NCI-H510A (cell line): ENCODE data around the gene ITGB3.
"Not testable (repeated sequence)": the region's sequence is repeated elsewhere in the genome, so short reads cannot be mapped to it uniquely, and the experiment has no call there.

Source experiments
- DNase-seq: peaks from one replicate; lab custom pipeline; 2025; lab: John Stamatoyannopoulos, UW

ITGB3 gene

DNA sequence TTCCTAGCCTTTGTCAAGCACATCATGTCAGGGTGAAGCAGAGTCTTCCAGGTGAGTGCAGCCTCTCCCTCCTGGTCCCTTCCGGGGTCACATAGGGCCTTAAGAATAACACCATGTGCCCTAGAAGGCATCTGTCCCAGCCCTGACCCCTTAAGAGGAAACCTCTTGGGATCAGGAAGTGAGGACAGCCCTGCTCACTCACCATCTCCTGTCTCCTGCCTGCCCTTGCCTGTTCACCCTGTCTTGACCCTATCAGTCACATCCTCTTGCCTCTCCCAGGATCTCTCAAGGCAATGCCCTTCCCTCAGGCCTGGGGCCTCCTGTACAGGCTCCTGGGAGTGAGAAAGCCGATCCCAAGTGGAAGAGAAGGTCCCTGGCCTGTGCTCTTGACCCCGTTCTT is 30.6 kb upstream of the ITGB3 start:
- DNase-seq = no peak

DNA sequence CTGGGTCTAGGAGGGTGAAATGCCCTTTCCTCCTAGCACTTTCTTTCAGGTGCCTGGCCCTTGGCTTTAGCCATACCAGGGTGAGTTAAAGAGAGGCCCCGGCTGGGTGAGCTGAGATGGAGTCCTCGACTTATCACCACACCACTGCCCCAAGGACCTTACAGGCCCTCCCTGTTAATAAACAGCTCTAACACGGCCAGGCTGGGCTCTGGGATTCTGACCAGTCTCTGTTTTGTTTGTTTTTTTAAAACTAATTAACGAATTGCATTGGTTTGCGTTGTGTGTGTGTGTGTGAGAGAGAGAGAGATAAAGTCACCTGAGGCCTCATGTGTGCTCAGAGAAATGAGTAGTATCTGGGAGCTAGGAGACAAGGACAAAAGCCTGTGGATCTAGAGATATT is 30.2 kb upstream of the ITGB3 start:
- no peak for DNase-seq

DNA sequence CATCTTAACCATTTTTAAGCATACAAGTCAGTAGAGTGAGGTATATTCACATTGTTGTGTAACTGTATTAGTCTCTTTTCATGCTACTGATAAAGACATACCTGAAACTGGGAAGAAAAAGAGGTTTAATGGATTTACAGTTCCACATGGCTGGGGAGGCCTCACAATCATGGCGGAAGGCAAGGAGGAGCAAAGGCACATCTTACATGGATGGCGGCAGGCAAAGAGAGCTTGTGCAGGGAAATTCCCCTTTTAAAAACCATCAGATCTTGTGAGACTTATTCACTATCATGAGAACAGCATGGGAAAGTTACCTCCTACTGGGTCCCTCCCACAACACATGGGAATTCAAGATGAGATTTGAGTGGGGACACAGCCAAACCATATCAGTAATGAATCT is 29.6 kb upstream of the ITGB3 start:
- not testable (repeated sequence) for DNase-seq

GRCh38 chr17:47224966-47225365 is 28.7 kb upstream of the ITGB3 start:
- DNase-seq = no peak

DNA sequence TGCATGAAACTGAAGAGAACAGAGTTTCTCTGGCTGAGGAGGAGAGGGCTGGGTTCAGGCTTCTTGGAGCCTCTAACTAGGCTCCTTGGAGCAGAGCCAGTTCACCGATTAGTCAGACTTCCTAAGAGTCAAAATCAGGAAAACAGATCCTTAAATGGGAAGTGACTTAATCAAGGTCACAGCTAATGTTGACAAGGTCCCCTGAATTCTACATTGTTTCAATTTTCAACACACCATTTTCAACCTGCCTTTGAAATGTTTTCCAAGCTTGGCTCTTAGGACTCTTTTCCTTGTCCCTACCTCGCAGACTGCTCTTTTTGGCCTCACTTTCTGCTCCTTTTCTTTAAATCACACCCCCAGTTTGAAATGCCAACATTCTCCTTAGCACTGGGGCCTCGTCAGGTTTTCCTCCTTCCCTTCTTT is 28.2 kb upstream of the ITGB3 start:
- no peak for DNase-seq

DNA sequence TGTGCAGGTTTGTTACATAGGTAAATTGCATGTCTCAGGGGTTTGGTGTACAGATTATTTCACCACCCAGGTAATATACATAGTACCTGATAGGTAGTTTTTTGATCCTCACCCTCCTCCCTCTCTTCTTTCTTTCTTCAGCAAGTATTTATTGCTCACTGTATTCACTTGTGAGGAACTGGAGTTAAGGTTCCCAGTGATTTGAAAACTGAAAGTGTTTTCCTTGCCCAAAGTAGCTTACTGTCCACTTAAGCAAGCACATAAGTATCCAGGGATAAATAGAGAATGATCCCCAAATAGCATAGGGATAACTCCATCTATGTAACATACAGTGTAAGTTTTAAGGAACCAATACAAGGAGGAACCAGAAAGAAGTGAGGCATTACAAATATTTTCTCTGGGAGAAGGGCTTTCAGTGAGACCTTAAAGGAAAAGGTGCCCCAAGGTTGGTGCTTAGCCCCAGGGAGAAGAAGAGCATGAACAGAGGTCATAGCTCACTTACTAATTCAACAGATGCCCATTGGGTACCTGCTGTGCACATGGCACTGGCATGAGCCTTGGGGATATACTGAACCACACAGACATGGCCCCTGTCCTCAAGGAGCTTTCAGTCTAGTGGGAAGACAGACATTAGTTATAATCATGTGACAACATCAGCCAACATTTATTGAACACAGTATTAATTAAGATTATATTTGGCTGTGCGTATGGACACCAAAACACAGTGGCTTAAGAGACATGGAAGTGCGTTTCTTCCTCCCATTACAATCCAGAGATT is 27.5 kb upstream of the ITGB3 start:
- no peak for DNase-seq

DNA sequence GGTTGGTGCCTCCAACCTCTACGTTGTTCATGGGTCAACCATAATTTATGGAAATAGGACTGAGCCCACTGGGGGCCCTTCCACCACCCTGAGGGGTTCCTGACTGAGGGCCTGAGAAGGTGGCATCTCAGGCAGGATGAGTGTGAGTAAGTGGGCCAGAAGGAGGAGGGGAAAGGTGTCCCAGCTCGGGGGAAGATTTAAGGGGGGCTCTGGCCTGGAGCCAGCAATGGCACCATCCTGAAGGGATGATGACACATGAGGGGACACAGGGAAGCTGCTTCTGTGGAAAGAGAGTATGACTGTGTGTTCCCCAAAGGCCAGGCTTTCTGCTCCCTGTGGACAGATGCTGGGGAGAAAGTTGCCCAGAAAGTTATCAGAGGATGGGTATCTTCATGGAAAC is 25.8 kb upstream of the ITGB3 start:
- DNase-seq = no peak

GRCh38 chr17:47229535-47230443 is 23.8 kb upstream of the ITGB3 start:
- peak; percentile 48 for DNase-seq

DNA sequence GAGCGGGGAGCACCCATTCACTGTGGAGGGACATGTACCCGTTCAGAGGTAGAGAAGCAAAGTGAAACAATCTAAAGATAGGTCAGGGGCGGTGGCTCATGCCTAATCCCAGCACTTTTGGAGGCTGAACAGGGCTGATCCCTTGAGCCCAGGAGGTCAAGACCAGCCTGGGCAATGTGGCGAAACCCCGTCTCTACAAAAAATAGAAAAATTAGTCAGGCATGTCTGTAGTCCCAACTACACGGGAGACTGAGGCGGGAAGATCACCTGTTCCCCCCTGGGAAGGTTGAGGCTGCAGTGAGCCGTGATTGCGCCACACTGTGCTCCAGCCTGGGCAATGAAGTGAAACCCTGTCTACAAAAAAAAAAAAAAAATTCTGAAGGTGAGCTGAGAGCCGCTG is 22.8 kb upstream of the ITGB3 start:
- DNase-seq = no peak

DNA sequence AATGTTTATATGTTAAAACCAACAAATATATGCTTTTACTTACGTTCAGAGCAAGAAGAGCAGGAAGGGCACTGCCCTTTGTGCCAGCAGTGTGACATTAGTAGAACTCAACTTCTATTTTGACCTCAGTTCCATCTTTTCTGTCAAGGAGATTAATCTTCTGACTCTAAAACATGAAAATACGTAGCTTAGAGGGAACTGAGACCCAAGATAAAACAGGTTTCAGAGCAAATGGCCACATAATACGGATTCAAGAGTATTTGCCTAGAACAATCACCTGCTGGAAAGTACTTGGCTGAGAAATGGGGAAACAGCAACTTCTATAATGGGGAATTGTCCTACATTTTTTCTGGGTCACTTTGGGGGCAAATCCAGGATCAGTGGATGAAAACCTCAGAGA is 22.3 kb upstream of the ITGB3 start:
- no peak for DNase-seq

DNA sequence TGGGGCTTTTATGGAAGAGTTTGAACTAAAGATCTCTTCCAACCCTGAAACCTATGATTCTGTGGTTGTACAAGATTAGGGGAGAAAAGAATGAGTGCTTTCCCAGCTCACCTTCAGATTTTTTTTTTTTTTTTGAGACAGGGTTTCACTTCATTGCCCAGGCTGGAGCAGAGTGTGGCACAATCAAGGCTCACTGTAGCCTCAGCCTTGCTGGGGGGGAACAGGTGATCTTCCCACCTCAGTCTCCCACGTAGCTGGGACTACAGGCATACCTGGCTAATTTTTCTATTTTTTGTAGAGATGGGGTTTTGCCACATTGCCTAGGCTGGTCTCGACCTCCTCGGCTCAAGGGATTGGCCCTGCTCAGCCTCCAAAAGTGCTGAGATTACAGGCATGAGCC is 21.8 kb upstream of the ITGB3 start:
- DNase-seq = no peak

DNA sequence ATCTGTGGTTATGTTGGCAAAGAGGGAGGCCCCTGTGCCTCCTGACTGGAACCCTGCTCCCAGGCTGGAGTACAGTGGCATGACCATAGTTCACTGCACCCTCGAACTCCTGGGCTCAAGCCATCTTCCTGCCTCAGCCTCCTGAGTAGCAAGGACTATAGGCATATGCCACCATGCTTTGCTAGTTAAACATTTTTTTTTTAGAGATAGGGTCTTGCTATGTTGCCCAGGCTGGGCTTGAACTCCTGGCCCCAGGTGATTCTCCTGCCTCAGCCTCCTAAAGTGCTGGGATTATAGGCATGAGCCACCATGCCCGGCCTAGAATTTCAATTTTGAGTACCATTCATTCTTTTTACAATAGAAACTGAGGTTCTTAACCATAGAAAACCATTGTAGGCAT is 21.2 kb upstream of the ITGB3 start:
- no peak for DNase-seq

DNA sequence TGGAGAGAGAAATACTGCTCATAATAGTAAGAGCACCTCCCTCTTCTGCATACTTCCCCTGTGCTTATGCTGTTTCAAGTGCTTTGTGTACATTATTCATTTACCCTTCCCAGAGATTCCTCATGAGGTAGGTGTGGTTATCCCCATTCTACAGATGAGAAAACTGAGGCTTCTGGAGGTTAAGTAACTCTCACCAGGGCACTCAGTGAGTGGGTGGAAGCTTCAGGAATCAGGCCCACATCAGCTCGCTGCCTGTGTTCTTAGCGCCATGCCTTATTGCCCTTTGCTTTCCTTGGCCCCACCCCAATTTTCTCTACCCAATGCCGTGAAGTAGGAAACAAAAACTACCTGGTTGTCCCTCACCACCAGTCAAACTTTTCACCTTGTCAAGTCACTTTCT is 18.1 kb upstream of the ITGB3 start:
- no peak for DNase-seq

DNA sequence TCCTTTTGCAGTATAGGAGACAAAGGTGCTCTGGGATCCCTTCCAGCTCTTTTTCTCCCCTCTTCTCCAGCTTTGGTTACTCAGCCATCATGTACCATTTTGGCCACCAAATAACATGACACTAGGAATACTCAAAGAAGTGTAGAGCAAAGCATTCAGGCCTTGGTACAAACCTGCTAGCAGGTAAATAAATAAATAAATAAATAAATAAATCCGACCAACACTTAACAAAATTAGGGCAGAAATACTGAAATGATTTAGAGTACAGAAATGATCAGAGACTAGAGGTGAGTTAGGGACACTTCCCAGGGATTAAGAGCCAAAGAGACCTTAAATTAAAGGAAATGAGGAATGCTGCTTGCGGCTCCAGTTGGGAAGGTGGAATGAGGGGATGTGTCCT is 17.7 kb upstream of the ITGB3 start:
- no peak for DNase-seq

DNA sequence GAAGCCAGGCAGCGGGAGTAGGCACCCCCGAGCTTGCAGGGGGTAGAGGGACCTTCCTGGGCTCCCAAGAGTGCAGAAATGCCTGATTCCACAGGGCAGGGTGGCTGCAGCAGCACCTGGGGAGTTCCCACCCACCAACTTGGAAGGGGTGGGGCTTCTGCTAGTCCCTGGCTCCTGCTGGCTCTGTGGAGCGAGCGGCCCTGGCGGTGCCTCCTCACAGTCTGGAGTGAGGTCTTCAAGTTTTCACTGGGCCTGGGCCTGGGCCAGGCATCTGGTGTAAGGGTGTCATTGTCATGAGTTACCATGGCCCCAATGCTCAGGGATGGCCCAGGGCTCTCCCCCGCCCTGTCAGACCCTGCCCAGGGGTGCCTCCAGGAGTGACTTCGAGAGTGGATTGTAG is 15.8 kb upstream of the ITGB3 start:
- DNase-seq = no peak

DNA sequence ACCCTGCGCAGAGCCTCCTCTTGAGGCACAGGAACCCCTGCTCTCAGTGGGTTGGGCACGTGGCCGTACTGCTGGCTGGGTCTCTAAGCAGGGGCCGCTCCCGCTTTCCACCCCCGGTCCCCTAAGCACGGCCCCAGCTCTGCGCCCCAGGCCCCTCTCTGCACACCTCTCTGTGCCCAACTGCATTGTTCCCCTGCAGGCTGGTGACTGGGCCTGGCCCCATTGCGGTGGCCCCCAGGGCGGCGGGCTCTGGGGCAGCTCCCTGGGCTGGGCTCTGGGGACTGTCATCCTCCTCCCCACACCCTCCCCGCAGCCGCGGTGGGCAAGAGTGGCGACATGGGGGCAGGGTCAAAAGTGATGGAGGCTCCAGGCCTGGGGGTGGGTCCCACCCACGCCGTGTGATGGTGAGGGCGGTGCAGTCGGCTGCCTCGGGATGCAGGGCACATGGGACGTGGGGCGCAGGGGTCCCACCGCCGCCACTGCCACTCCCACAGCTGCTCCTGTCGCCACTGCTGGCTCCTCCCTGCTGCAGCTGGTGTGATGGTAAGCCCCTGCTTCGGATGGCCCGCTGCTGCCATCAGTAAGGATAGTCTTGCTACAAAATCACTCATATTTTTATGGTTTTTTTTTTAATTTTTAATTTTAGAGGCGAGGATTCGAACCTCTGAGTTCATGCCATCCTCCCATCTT is 15.2 kb upstream of the ITGB3 start:
- DNase-seq = no peak

GRCh38 chr17:47239619-47239966 is 14.0 kb upstream of the ITGB3 start:
- no peak for DNase-seq

- DNase-seq = no peak
These were observed 13.5 kb upstream of the ITGB3 start for GRCh38 chr17:47239967-47240651.

DNA sequence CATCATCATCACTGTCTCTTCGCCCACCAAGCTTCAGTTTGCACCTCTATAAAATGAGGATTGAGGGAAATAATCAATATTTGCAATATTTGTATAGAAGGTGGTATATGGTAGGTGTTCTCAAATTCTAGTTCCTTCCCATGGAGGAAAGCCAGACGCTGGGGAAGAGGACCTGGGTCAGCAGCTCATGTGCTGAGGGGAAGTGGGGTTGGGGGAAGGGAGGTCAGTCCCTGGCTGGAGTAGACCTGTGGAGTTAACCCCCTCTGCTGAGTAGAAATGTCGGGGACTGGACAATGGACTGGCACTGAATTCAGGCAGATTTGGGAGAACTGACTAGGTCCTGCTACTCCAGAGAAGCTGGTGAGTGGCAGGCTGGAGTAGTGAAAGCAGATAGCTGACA is 12.8 kb upstream of the ITGB3 start:
- no peak for DNase-seq

DNA sequence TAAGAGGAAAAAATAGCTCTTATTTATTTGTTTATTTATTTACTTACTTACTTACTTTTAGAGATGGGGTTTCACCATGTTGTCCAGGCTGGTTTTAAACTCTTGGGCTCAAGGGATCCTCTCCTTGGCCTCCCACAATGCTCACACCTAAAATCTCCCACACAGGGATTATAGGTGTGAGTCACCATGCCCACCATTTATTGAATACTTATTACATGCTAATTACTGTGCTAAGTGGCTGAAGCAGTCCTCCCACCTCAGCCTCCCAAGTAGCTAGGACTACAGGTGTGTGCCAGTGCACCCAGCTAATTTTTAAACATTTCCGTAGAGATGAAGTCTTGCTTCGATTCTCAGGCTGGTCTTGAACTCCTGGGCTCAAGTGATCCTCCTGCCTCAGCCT is 11.0 kb upstream of the ITGB3 start:
- DNase-seq = no peak

DNA sequence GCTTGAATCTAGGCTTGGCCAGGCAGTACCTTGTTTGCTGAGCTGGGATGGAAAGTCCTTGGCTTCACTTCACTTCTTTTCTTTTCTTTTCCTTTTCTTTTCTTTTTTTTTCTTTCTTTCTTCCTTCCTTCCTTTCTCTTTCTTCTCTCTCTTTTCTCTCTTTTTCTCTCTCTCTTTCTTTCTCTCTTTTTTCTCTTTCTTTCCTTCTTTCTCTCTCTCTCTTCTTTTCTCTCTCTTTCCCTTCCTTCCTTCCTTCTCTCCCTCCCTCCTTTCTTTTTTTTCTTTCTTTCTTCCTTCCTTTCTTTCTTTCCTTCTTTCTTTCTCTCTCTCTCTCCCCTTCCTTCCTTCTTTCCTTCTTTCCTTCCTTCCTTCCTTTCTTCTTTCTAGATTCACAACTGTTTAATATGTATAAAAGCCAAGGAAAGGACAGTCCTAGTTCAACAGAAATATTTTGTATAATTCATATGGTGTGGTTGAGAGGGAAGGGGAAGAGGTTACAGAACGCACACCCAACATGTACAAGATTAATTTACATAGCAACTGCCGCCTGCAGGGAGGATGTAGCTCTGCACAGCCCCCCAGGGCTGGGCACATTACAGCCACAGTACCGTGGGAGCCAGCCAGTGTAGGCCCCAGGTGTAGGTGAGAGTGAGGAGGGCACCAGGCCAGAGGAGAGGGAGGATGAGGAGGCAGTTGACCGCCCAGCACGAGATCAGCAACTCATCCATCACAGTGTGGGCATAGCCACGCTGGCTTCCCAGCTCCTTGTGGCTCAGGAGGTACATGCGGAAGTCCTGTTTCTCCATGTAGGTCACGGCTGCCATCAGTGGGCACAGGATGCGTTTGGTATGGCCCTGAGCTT is 9.7 kb upstream of the ITGB3 start:
- DNase-seq = no peak
